HG03378 (cell line): Measurements from ENCODE around the gene PLCD4.
A peak's percentile ranks its signal among the peaks of the same experiment; 100 is the strongest.

Experiments used
- ATAC-seq: cut with Tn5 transposase; IDR thresholded peaks from one replicate; pipeline ENCODE4 v1.9.1; 2021; ENCODE audit warnings: mild to moderate bottlenecking, moderate library complexity; ENCODE audit not compliant: unreplicated experiment

The PLCD4 gene

GRCh38 chr2:218618102-218618860 lies 10.6 kb downstream of the PLCD4 start:
- no peak for ATAC-seq

GRCh38 chr2:218621007-218621406 lies 13.3 kb downstream of the PLCD4 start:
- no peak for ATAC-seq

- ATAC-seq = no peak
These were observed 15.1 kb downstream of the PLCD4 start for GRCh38 chr2:218622606-218623365.

- ATAC-seq = no peak
These were observed 15.6 kb downstream of the PLCD4 start for GRCh38 chr2:218623366-218623705.

GRCh38 chr2:218626369-218626768 lies 18.7 kb downstream of the PLCD4 start:
- no peak for ATAC-seq

GRCh38 chr2:218627939-218628338 lies 20.2 kb downstream of the PLCD4 start:
- no peak for ATAC-seq

DNA sequence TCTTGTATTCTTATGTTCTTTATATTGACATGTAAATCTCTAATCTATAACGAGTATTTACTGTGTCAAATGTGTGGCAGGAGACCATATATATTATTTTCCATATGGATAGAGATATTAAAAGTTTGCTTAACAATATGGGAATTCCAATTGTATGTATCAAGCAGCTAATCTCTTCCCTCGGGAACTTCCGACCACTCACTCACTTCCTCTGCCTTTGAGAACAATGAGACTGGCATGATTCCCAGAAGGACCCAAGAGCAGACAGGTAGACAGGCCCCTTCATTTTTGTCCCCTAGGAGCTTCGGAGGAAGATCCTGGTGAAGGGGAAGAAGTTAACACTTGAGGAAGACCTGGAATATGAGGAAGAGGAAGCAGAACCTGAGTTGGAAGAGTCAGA lies 24.1 kb downstream of the PLCD4 start:
- ATAC-seq = no peak

GRCh38 chr2:218635719-218636118 lies 28.0 kb downstream of the PLCD4 start:
- no peak for ATAC-seq

DNA sequence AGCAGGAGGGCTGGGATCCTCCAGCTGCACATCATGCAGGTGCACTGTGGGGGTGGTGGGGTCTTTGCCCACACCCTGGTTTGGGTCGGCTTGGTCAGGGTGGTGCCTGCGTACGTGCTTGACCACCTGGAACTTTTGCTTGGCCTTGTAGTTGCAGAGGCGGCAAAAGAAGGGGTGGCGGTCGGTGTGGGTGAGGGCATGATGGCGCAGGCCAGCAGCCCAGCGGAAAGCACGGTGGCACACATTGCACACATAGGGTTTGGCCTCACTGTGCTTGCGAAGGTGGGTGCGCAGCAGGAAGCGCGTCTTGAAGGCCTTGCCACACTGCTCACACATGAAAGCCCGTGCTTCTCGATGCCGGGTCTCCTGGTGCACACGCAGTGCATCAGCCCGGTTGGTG lies 30.7 kb downstream of the PLCD4 start:
- ATAC-seq = no peak

- ATAC-seq = no peak
These were observed 34.5 kb downstream of the PLCD4 start for GRCh38 chr2:218642121-218642656.

- no peak for ATAC-seq
These were observed 35.1 kb downstream of the PLCD4 start for GRCh38 chr2:218642786-218643185.

GRCh38 chr2:218643751-218644310 lies 36.1 kb downstream of the PLCD4 start:
- ATAC-seq = no peak

DNA sequence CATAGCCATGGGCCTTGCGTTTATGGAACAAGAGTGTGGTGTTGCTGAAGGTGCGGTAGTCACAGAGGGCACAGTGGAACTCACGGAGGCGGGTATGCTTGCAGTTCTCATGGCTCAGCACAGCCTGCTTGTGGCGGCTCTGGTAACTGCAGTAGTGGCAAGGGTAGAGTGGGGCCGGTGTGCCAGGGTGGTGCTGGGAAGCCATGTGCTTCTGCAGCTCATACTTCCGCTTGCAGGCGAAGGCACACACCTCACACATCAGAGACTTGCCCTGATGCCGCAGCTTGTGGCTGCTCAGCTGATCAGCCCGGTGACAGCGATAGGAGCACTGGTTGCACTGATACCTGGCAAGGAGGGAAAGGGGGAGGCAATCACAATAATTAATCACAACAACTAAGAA lies 37.0 kb downstream of the PLCD4 start:
- ATAC-seq = no peak

GRCh38 chr2:218645126-218645525 lies 37.4 kb downstream of the PLCD4 start:
- peak; percentile 61 for ATAC-seq

DNA sequence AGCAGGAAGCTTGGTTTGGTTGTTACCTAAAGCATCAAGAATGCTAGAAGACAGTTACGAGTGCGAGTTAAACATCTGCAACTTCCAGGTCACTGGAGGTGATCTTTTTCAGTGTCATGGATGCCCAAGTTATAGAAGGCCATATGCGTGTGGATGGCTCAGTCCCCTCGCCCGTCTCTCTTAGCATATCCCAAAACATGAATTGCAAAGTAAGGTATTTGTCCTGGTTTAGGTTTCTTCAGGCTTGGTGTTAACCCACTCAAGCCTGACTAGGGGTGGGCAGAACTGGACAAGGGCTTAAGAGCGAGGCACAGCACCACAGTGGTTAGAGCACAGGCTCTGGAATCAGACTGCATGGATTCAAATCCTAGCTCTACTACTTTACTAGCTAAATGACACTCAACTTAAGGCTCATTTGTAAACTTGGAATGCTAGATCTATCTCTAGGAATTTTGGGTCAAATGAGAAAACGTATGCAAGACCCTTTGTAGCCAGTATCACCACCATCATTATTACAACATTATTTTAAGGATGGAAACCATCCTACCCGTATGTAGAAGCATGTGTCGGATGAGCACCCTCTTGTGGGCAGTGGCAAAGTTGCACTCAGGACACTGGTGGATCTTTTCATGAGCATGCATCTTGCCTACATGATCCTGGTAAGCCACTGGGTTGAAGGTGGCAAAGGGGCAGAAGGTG lies 40.5 kb downstream of the PLCD4 start:
- no peak for ATAC-seq

- no peak for ATAC-seq
These were observed 41.0 kb downstream of the PLCD4 start for GRCh38 chr2:218648787-218649100.

- ATAC-seq = no peak
These were observed 48.1 kb downstream of the PLCD4 start for GRCh38 chr2:218655751-218656150.

DNA sequence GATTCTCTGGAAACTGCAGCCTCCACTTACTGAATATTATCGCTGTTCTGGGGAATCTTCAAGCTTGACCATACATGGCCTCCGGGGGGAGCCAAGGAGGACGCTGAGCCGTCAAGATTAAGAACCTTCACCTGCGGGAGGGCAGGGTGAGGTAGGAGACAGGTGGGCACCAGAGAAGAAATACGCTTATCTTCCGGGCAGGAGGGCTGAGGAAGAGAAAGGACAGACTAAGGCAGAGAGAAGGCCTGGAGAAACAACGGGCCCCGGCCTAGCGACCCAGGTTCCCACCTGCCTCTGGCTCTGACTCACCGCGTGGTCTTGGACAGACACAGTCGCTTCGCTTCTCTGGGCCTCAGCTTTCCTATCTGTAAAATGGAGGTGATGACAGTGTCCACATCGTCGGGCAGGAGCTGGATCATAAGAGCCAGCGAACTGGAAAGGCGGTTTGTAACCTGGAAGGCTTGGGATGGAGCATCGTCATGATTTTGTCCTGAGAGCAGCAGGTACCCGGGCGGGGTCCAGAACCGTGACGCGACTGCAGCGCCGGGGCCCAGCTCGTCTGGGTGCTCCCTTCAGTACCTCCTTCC lies 51.1 kb downstream of the PLCD4 start:
- ATAC-seq = peak; percentile 39

- peak; percentile 76 for ATAC-seq
These were observed 51.7 kb downstream of the PLCD4 start, which contains the start of the genes BCS1L and ZNF142 for GRCh38 chr2:218659258-218659987. TSS of gene BCS1L (plus strand) at chr2:218659683. CDS start at chr2:218660988, 1,305 bp downstream. TSS of gene ZNF142 (minus strand) at chr2:218659623. CDS start at chr2:218656429, 3,194 bp downstream.

- ATAC-seq = no peak
These were observed 52.3 kb downstream of the PLCD4 start for GRCh38 chr2:218659988-218660358.
